ENCODE measurements around the gene SORCS2.

Gene SORCS2

GRCh38 chr4:7201420-7202305 is 9.3 kb downstream of the SORCS2 start:
- Histone ChIP-seq H3K4me1 (ENCODE audit: control insufficient read depth, insufficient read depth, low read length) (peaks cover 17% of the 10 kb centered on the region), H3K9me3 (ENCODE audit: control insufficient read depth in 2 of 2, low read length in 2 of 2) (no peaks in the 10 kb centered on the region), H3K27me3 (ENCODE audit: control insufficient read depth in 1 of 2, insufficient read depth in 2 of 2, low read length in 2 of 2) (no peaks in the 10 kb centered on the region), H3K27ac (ENCODE audit: low read length) (no peak overlapping the region), H3K9ac (ENCODE audit: low read length in 2 of 2) (no peak overlapping the region), H3K36me3 (ENCODE audit: control insufficient read depth in 2 of 2, insufficient read depth in 2 of 2, low read length in 2 of 2) (no peaks in the 10 kb centered on the region), H3K4me3 (ENCODE audit: low read length in 2 of 2) (no peak overlapping the region)

GRCh38 chr4:7202411-7202810 is 10.1 kb downstream of the SORCS2 start:
- no peaks in the 10 kb centered on the region for H3K36me3 ChIP-seq (ENCODE audit: control insufficient read depth in 2 of 2, insufficient read depth in 2 of 2, low read length in 2 of 2)
- H3K4me1 ChIP-seq (ENCODE audit: control insufficient read depth, insufficient read depth, low read length) = peaks cover 24% of the 10 kb centered on the region
- no peak overlapping the region for H3K27ac ChIP-seq (ENCODE audit: low read length)
- H3K9ac ChIP-seq (ENCODE audit: low read length in 2 of 2) = no peak overlapping the region
- no peak overlapping the region for H3K4me3 ChIP-seq (ENCODE audit: low read length in 2 of 2)
- no peaks in the 10 kb centered on the region for H3K9me3 ChIP-seq (ENCODE audit: control insufficient read depth in 2 of 2, low read length in 2 of 2)
- no peaks in the 10 kb centered on the region for H3K27me3 ChIP-seq (ENCODE audit: control insufficient read depth in 1 of 2, insufficient read depth in 2 of 2, low read length in 2 of 2)

GRCh38 chr4:7204656-7205387 is 12.5 kb downstream of the SORCS2 start:
- Histone ChIP-seq H3K9ac (ENCODE audit: low read length in 2 of 2) (no peak overlapping the region), H3K4me1 (ENCODE audit: control insufficient read depth, insufficient read depth, low read length) (peaks cover 30% of the 10 kb centered on the region), H3K9me3 (ENCODE audit: control insufficient read depth in 2 of 2, low read length in 2 of 2) (no peaks in the 10 kb centered on the region)

GRCh38 chr4:7206385-7206784 is 14.0 kb downstream of the SORCS2 start:
- no peaks in the 10 kb centered on the region for H3K27me3 ChIP-seq (ENCODE audit: control insufficient read depth in 1 of 2, insufficient read depth in 2 of 2, low read length in 2 of 2)
- H3K4me1 ChIP-seq (ENCODE audit: control insufficient read depth, insufficient read depth, low read length) = peaks cover 30% of the 10 kb centered on the region
- H3K9ac ChIP-seq (ENCODE audit: low read length in 2 of 2) = peak overlapping the region in 1 of 2 donors; percentile 55
- peak overlapping the region in 1 of 2 donors; percentile 40 for H3K4me3 ChIP-seq (ENCODE audit: low read length in 2 of 2)
- no peaks in the 10 kb centered on the region for H3K9me3 ChIP-seq (ENCODE audit: control insufficient read depth in 2 of 2, low read length in 2 of 2)
- peak overlapping the region; percentile 64 for H3K27ac ChIP-seq (ENCODE audit: low read length)
- H3K36me3 ChIP-seq (ENCODE audit: control insufficient read depth in 2 of 2, insufficient read depth in 2 of 2, low read length in 2 of 2) = no peaks in the 10 kb centered on the region

More at GRCh38 chr4:7204656-7205387, 12.5 kb downstream of the SORCS2 start:
- Histone ChIP-seq H3K4me3 (ENCODE audit: low read length in 2 of 2) (no peak overlapping the region), H3K36me3 (ENCODE audit: control insufficient read depth in 2 of 2, insufficient read depth in 2 of 2, low read length in 2 of 2) (no peaks in the 10 kb centered on the region), H3K27me3 (ENCODE audit: control insufficient read depth in 1 of 2, insufficient read depth in 2 of 2, low read length in 2 of 2) (no peaks in the 10 kb centered on the region), H3K27ac (ENCODE audit: low read length) (no peak overlapping the region)

- Histone ChIP-seq H3K9me3 (ENCODE audit: control insufficient read depth in 2 of 2, low read length in 2 of 2) (no peaks in the 10 kb centered on the region), H3K4me3 (ENCODE audit: low read length in 2 of 2) (peak overlapping the region in 1 of 2 donors; percentile 40), H3K4me1 (ENCODE audit: control insufficient read depth, insufficient read depth, low read length) (peaks cover 30% of the 10 kb centered on the region), H3K36me3 (ENCODE audit: control insufficient read depth in 2 of 2, insufficient read depth in 2 of 2, low read length in 2 of 2) (no peaks in the 10 kb centered on the region), H3K9ac (ENCODE audit: low read length in 2 of 2) (peak overlapping the region in 1 of 2 donors; percentile 17), H3K27ac (ENCODE audit: low read length) (peak overlapping the region; percentile 64), H3K27me3 (ENCODE audit: control insufficient read depth in 1 of 2, insufficient read depth in 2 of 2, low read length in 2 of 2) (no peaks in the 10 kb centered on the region)
Observed at GRCh38 chr4:7206911-7207567, 14.7 kb downstream of the SORCS2 start.

- Histone ChIP-seq H3K4me1 (ENCODE audit: control insufficient read depth, insufficient read depth, low read length) (peaks cover 30% of the 10 kb centered on the region), H3K27ac (ENCODE audit: low read length) (peak overlapping the region; percentile 64), H3K27me3 (ENCODE audit: control insufficient read depth in 1 of 2, insufficient read depth in 2 of 2, low read length in 2 of 2) (no peaks in the 10 kb centered on the region), H3K4me3 (ENCODE audit: low read length in 2 of 2) (peak overlapping the region in 1 of 2 donors; percentile 10), H3K36me3 (ENCODE audit: control insufficient read depth in 2 of 2, insufficient read depth in 2 of 2, low read length in 2 of 2) (no peaks in the 10 kb centered on the region), H3K9ac (ENCODE audit: low read length in 2 of 2) (peak overlapping the region in 1 of 2 donors; percentile 17), H3K9me3 (ENCODE audit: control insufficient read depth in 2 of 2, low read length in 2 of 2) (no peaks in the 10 kb centered on the region)
Observed at GRCh38 chr4:7207628-7208231, 15.4 kb downstream of the SORCS2 start.

GRCh38 chr4:7208509-7209451 is 16.4 kb downstream of the SORCS2 start:
- H3K4me1 ChIP-seq (ENCODE audit: control insufficient read depth, insufficient read depth, low read length) = peaks cover 30% of the 10 kb centered on the region
- no peaks in the 10 kb centered on the region for H3K36me3 ChIP-seq (ENCODE audit: control insufficient read depth in 2 of 2, insufficient read depth in 2 of 2, low read length in 2 of 2)

GRCh38 chr4:7209699-7210098 is 17.4 kb downstream of the SORCS2 start:
- peaks cover 26% of the 10 kb centered on the region for H3K4me1 ChIP-seq (ENCODE audit: control insufficient read depth, insufficient read depth, low read length)
- no peak overlapping the region for H3K9ac ChIP-seq (ENCODE audit: low read length in 2 of 2)
- no peak overlapping the region for H3K4me3 ChIP-seq (ENCODE audit: low read length in 2 of 2)
- H3K9me3 ChIP-seq (ENCODE audit: control insufficient read depth in 2 of 2, low read length in 2 of 2) = peaks cover 3 to 13% of the 10 kb centered on the region in 2 donors
- H3K27ac ChIP-seq (ENCODE audit: low read length) = no peak overlapping the region
- H3K27me3 ChIP-seq (ENCODE audit: control insufficient read depth in 1 of 2, insufficient read depth in 2 of 2, low read length in 2 of 2) = no peaks in the 10 kb centered on the region
- H3K36me3 ChIP-seq (ENCODE audit: control insufficient read depth in 2 of 2, insufficient read depth in 2 of 2, low read length in 2 of 2) = no peaks in the 10 kb centered on the region

More at GRCh38 chr4:7208509-7209451, 16.4 kb downstream of the SORCS2 start:
- no peak overlapping the region for H3K4me3 ChIP-seq (ENCODE audit: low read length in 2 of 2)
- peaks cover 0 to 4% of the 10 kb centered on the region in 2 donors for H3K9me3 ChIP-seq (ENCODE audit: control insufficient read depth in 2 of 2, low read length in 2 of 2)
- H3K9ac ChIP-seq (ENCODE audit: low read length in 2 of 2) = no peak overlapping the region
- H3K27me3 ChIP-seq (ENCODE audit: control insufficient read depth in 1 of 2, insufficient read depth in 2 of 2, low read length in 2 of 2) = no peaks in the 10 kb centered on the region
- H3K27ac ChIP-seq (ENCODE audit: low read length) = no peak overlapping the region

- Histone ChIP-seq H3K9me3 (ENCODE audit: control insufficient read depth in 2 of 2, low read length in 2 of 2) (peaks cover 3 to 13% of the 10 kb centered on the region in 2 donors), H3K9ac (ENCODE audit: low read length in 2 of 2) (no peak overlapping the region), H3K4me3 (ENCODE audit: low read length in 2 of 2) (no peak overlapping the region), H3K4me1 (ENCODE audit: control insufficient read depth, insufficient read depth, low read length) (peaks cover 25% of the 10 kb centered on the region), H3K36me3 (ENCODE audit: control insufficient read depth in 2 of 2, insufficient read depth in 2 of 2, low read length in 2 of 2) (no peaks in the 10 kb centered on the region), H3K27ac (ENCODE audit: low read length) (no peak overlapping the region), H3K27me3 (ENCODE audit: control insufficient read depth in 1 of 2, insufficient read depth in 2 of 2, low read length in 2 of 2) (no peaks in the 10 kb centered on the region)
Observed at GRCh38 chr4:7210824-7211223, 18.5 kb downstream of the SORCS2 start.

Data from stomach smooth muscle (tissue), 2 donors.